Left lung (tissue), 10 donors: Measurements from ENCODE around the gene IFT81. TPM values are rescaled to one million over a fixed set of nuclear protein-coding genes. Genes with fewer than 3 reads are reported as not detected.

ENCODE experiments used
- ATAC-seq: fragments of 200-7000 bp; cut with Tn5 transposase; one replicate; pipeline ENCODE4 v1.9.1; 2020; ENCODE audit warnings: moderate library complexity
- DNase-seq, 4 donors: peaks; one replicate each; pipeline ENCODE4 v3.0.0-alpha.2; 2013 to 2020
- H3K27ac ChIP-seq, 2 donors: fragments of 200-600 bp; sonication (generic) in 1 of 2; one replicate each; pipeline versions ENCODE4 v1.5.0 to v1.8.0; 2020 to 2021
- H3K27me3 ChIP-seq, 2 donors: fragments of 200-600 bp; sonication (generic) in 1 of 2; one replicate each; pipeline versions ENCODE4 v1.5.0 to v1.8.0; 2020 to 2021
- H3K36me3 ChIP-seq, 2 donors: fragments of 200-600 bp; sonication (generic) in 1 of 2; one replicate each; pipeline versions ENCODE4 v1.5.0 to v1.8.0; 2020 to 2021
- H3K4me1 ChIP-seq, 2 donors: fragments of 200-600 bp; one replicate each; pipeline ENCODE4 v1.8.0; 2021
- H3K4me3 ChIP-seq, 2 donors: fragments of 200-600 bp; sonication (generic) in 1 of 2; one replicate each; pipeline versions ENCODE4 v1.5.0 to v1.8.0; 2020 to 2021; ENCODE audit warnings: mild to moderate bottlenecking in 1 of 2
- H3K9me3 ChIP-seq, 2 donors: fragments of 200-600 bp; sonication (generic) in 1 of 2; one replicate each; pipeline versions ENCODE4 v1.5.0 to v1.8.0; 2020 to 2021
- CTCF ChIP-seq, 2 donors: fragments of 200-600 bp; sonication (generic) in 1 of 2; IDR thresholded peaks; one replicate each; pipeline versions ENCODE4 v1.5.0 to v1.8.0; 2021; ENCODE audit warnings: antibody characterized with exemption in 2 of 2
- intact Hi-C, 2 donors: fragments of 100-400 bp; cut with DNase I; formaldehyde crosslinking; loops; one replicate each; pipeline versions ENCODE4 v1.11.2 to v1.14.2; 2022
- polyA plus RNA-seq, 6 donors: library from polyadenylated mRNA; unstranded; fragments of 120-200 nt; gene quantifications; one replicate each; pipeline ENCODE4 v1.2.1, GENCODE V29; 2013; ENCODE audit not compliant: insufficient read length in 6 of 6
- total RNA-seq, 2 donors: library from RNA; stranded (reverse); fragmentation: NEBNext Ultra II Directional; extraction: Animal tissue kit (Norgen Biotek cat#: 25700); gene quantifications; one replicate each; pipeline ENCODE4 v1.2.1, GENCODE V29; 2021
- donor health status: DM: no; HTN: yes; CAD: no.
- donor health status: DM: no; HTN: no; CAD: no.

The IFT81 gene
- total and polyA plus RNA-seq, 8 donors, result 11.0 to 47.6 (median 40.8) TPM

GRCh38 chr12:110107369-110108281, 16.5 kb upstream of the IFT81 start:
- no peak for TF ChIP-seq CTCF (IDR thresholded peaks at IDR 0.05)
- DNase-seq (peak in 1 of 4 donors; percentile 36), ATAC-seq (no peak)
- Histone ChIP-seq H3K4me3 (no peak overlapping the region), H3K36me3 (no peaks in the 10 kb centered on the region), H3K9me3 (no peaks in the 10 kb centered on the region), H3K27ac (peak overlapping the region in 1 of 2 donors; percentile 72), H3K27me3 (no peaks in the 10 kb centered on the region), H3K4me1 (peaks cover 18 to 27% of the 10 kb centered on the region in 2 donors)
- intact Hi-C loops, result loop anchor here in 1 of 2 donors (10.0 kb wide), 1 partner anchor 327 kb away; no protein-coding TSS in a partner anchor

- DNase-seq (no peak), ATAC-seq (no peak)
- no peak for TF ChIP-seq CTCF (IDR thresholded peaks at IDR 0.05)
- Histone ChIP-seq H3K9me3 (no peaks in the 10 kb centered on the region), H3K36me3 (no peaks in the 10 kb centered on the region), H3K4me1 (peaks cover 18 to 27% of the 10 kb centered on the region in 2 donors), H3K27ac (peak overlapping the region; percentile 72 to 87), H3K4me3 (no peak overlapping the region), H3K27me3 (no peaks in the 10 kb centered on the region)
- intact Hi-C loops, result loop anchor here in 1 of 2 donors (10.0 kb wide), 1 partner anchor 326 kb away; no protein-coding TSS in a partner anchor
These were observed 15.7 kb upstream of the IFT81 start for GRCh38 chr12:110108309-110109036.

- no peak overlapping the region for H3K4me3 ChIP-seq
- peak overlapping the region; percentile 72 to 87 for H3K27ac ChIP-seq
- H3K4me1 ChIP-seq, result peaks cover 18 to 27% of the 10 kb centered on the region in 2 donors
- no peaks in the 10 kb centered on the region for H3K27me3 ChIP-seq
- intact Hi-C loops, result loop anchor here in 1 of 2 donors (10.0 kb wide), 1 partner anchor 326 kb away; no protein-coding TSS in a partner anchor
- ATAC-seq, result peak; percentile 77
- TF ChIP-seq CTCF (IDR thresholded peaks at IDR 0.05), result no peak
- H3K36me3 ChIP-seq, result no peaks in the 10 kb centered on the region
- no peaks in the 10 kb centered on the region for H3K9me3 ChIP-seq
- peak in 3 of 4 donors; percentile 71 to 87 (median 84) for DNase-seq
These were observed 14.9 kb upstream of the IFT81 start for GRCh38 chr12:110109037-110109836.

- Histone ChIP-seq H3K36me3 (no peaks in the 10 kb centered on the region), H3K4me1 (peaks cover 18 to 21% of the 10 kb centered on the region in 2 donors), H3K9me3 (no peaks in the 10 kb centered on the region), H3K27me3 (no peaks in the 10 kb centered on the region), H3K27ac (peak overlapping the region; percentile 72 to 87), H3K4me3 (no peak overlapping the region)
- no peak for TF ChIP-seq CTCF (IDR thresholded peaks at IDR 0.05)
- no peak for ATAC-seq
- DNase-seq, result no peak
- intact Hi-C loops, result loop anchor here in 1 of 2 donors (10.0 kb wide), 1 partner anchor 325 kb away; no protein-coding TSS in a partner anchor
These were observed 14.2 kb upstream of the IFT81 start for GRCh38 chr12:110109837-110110535.
